Measurements from ENCODE around the gene ATG7.

The ATG7 gene

DNA sequence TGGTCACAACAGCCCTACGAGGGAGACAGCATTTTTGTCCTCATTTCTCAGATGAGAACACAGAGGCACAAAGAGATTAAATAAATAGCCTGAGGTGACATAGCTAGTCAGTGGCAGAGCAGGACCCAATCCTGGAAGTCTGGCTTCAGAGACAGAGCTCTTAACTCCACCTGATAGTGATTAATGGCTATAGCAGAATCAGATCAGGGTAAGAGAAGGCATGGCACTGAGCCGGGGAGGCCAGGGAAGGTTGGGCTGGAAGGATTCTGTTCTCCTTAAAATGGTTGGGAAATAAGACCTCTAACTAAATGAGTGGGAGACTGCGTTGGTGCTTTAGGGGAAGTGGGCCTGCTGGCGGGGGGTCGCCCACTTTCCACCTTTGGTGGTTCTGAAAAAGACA is 267.0 kb downstream of the ATG7 start:
- Histone ChIP-seq H3K27ac (no peak overlapping the region), H4K20me1 (ENCODE audit: insufficient read depth) (no peaks in the 10 kb centered on the region), H3K9ac (no peak overlapping the region), H2AFZ (ENCODE audit: low read depth) (no peak overlapping the region), H3K27me3 (ENCODE audit: insufficient read depth, low read depth) (no peaks in the 10 kb centered on the region), H3K4me3 (IDR thresholded peaks at IDR 0.05; ENCODE audit: insufficient read depth, low read depth, low read length) (no peak overlapping the region), H3K4me2 (no peak overlapping the region), H3K4me1 (ENCODE audit: low read depth, poor library complexity, severe bottlenecking) (no peaks in the 10 kb centered on the region), H3K36me3 (ENCODE audit: insufficient read depth) (no peaks in the 10 kb centered on the region), H3K79me2 (ENCODE audit: insufficient read depth, low read depth) (no peaks in the 10 kb centered on the region)
- TF ChIP-seq, protein P1, sequence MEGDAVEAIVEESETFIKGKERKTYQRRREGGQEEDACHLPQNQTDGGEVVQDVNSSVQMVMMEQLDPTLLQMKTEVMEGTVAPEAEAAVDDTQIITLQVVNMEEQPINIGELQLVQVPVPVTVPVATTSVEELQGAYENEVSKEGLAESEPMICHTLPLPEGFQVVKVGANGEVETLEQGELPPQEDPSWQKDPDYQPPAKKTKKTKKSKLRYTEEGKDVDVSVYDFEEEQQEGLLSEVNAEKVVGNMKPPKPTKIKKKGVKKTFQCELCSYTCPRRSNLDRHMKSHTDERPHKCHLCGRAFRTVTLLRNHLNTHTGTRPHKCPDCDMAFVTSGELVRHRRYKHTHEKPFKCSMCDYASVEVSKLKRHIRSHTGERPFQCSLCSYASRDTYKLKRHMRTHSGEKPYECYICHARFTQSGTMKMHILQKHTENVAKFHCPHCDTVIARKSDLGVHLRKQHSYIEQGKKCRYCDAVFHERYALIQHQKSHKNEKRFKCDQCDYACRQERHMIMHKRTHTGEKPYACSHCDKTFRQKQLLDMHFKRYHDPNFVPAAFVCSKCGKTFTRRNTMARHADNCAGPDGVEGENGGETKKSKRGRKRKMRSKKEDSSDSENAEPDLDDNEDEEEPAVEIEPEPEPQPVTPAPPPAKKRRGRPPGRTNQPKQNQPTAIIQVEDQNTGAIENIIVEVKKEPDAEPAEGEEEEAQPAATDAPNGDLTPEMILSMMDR (conservative IDR thresholded peaks at IDR 0.05; ENCODE audit: low read depth, low read length): no peak

- H3K4me1 ChIP-seq (ENCODE audit: low read depth, poor library complexity, severe bottlenecking): no peaks in the 10 kb centered on the region
- H3K27me3 ChIP-seq (ENCODE audit: insufficient read depth, low read depth): no peaks in the 10 kb centered on the region
- no peaks in the 10 kb centered on the region for H4K20me1 ChIP-seq (ENCODE audit: insufficient read depth)
- no peak overlapping the region for H3K4me3 ChIP-seq (IDR thresholded peaks at IDR 0.05; ENCODE audit: insufficient read depth, low read depth, low read length)
- H3K9ac ChIP-seq: no peak overlapping the region
- no peak overlapping the region for H2AFZ ChIP-seq (ENCODE audit: low read depth)
- H3K4me2 ChIP-seq: no peak overlapping the region
- TF ChIP-seq, protein P1 (conservative IDR thresholded peaks at IDR 0.05; ENCODE audit: low read depth, low read length): no peak
- no peak overlapping the region for H3K27ac ChIP-seq
- H3K79me2 ChIP-seq (ENCODE audit: insufficient read depth, low read depth): no peaks in the 10 kb centered on the region
- H3K36me3 ChIP-seq (ENCODE audit: insufficient read depth): no peaks in the 10 kb centered on the region
Observed at GRCh38 chr3:11539677-11540076, 267.5 kb downstream of the ATG7 start.

GRCh38 chr3:11541321-11542303 is 269.4 kb downstream of the ATG7 start:
- Histone ChIP-seq H3K36me3 (ENCODE audit: insufficient read depth) (no peaks in the 10 kb centered on the region), H3K27ac (no peak overlapping the region), H3K4me1 (ENCODE audit: low read depth, poor library complexity, severe bottlenecking) (no peaks in the 10 kb centered on the region), H4K20me1 (ENCODE audit: insufficient read depth) (no peaks in the 10 kb centered on the region), H3K27me3 (ENCODE audit: insufficient read depth, low read depth) (no peaks in the 10 kb centered on the region), H3K79me2 (ENCODE audit: insufficient read depth, low read depth) (no peaks in the 10 kb centered on the region), H3K9ac (no peak overlapping the region), H2AFZ (ENCODE audit: low read depth) (no peak overlapping the region), H3K4me2 (no peak overlapping the region), H3K4me3 (IDR thresholded peaks at IDR 0.05; ENCODE audit: insufficient read depth, low read depth, low read length) (no peak overlapping the region)
- TF ChIP-seq, protein P1 (conservative IDR thresholded peaks at IDR 0.05; ENCODE audit: low read depth, low read length): no peak

GRCh38 chr3:11542551-11542950 is 270.4 kb downstream of the ATG7 start:
- H3K9ac ChIP-seq: no peak overlapping the region
- TF ChIP-seq, protein P1 (conservative IDR thresholded peaks at IDR 0.05; ENCODE audit: low read depth, low read length): no peak
- H3K4me3 ChIP-seq (IDR thresholded peaks at IDR 0.05; ENCODE audit: insufficient read depth, low read depth, low read length): no peak overlapping the region
- no peaks in the 10 kb centered on the region for H3K4me1 ChIP-seq (ENCODE audit: low read depth, poor library complexity, severe bottlenecking)
- no peaks in the 10 kb centered on the region for H3K79me2 ChIP-seq (ENCODE audit: insufficient read depth, low read depth)
- H3K36me3 ChIP-seq (ENCODE audit: insufficient read depth): no peaks in the 10 kb centered on the region
- H3K4me2 ChIP-seq: no peak overlapping the region
- H2AFZ ChIP-seq (ENCODE audit: low read depth): no peak overlapping the region
- H3K27ac ChIP-seq: no peak overlapping the region
- no peaks in the 10 kb centered on the region for H4K20me1 ChIP-seq (ENCODE audit: insufficient read depth)
- no peaks in the 10 kb centered on the region for H3K27me3 ChIP-seq (ENCODE audit: insufficient read depth, low read depth)
